ENCODE data around the gene EXOC2. TPM values are rescaled to one million over a fixed set of nuclear protein-coding genes. Genes with fewer than 3 reads are reported as not detected.

Gene EXOC2
- total RNA-seq, 4 donors from 2014 or later = 17.8 to 24.8 (median 21.4) TPM

DNA sequence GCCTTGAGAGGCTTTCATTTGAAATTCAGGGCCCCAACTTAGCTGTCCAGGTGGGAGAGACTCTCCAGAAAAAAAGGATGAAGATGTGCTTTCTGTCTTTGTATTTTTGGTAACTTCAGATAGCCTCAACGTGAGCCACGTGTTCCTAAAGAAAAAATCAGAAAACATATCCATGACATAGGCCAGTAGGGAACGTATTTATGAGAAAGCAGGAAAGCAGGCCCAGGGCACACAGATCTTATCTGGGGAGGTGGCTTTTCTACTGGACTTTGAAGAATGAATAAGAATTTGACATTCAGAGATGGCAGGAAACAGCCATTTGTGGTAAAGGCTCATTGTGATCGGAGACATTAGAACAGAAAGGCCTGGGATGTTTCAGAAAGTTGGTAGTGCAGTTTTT is 21.2 kb upstream of the EXOC2 start:
- peak overlapping the region in 1 of 4 donors; percentile 25 for H3K27ac ChIP-seq
- no peak for DNase-seq
- intact Hi-C loops (cut with DNase I) = no loop called here
- no peak overlapping the region for H3K4me3 ChIP-seq
- peaks cover 0 to 13% (median 0%) of the 10 kb centered on the region in 4 donors for H3K27me3 ChIP-seq
- 80 to 84% methylated on average over 4 of the region's 4 CpGs for WGBS, 2 donors
- peaks cover 0 to 25% (median 7%) of the 10 kb centered on the region in 3 donors for H3K4me1 ChIP-seq
- H3K36me3 ChIP-seq = no peaks in the 10 kb centered on the region
- TF ChIP-seq, protein P1, sequence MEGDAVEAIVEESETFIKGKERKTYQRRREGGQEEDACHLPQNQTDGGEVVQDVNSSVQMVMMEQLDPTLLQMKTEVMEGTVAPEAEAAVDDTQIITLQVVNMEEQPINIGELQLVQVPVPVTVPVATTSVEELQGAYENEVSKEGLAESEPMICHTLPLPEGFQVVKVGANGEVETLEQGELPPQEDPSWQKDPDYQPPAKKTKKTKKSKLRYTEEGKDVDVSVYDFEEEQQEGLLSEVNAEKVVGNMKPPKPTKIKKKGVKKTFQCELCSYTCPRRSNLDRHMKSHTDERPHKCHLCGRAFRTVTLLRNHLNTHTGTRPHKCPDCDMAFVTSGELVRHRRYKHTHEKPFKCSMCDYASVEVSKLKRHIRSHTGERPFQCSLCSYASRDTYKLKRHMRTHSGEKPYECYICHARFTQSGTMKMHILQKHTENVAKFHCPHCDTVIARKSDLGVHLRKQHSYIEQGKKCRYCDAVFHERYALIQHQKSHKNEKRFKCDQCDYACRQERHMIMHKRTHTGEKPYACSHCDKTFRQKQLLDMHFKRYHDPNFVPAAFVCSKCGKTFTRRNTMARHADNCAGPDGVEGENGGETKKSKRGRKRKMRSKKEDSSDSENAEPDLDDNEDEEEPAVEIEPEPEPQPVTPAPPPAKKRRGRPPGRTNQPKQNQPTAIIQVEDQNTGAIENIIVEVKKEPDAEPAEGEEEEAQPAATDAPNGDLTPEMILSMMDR (IDR thresholded peaks at IDR 0.05) = no peak
- TF ChIP-seq POLR2A (IDR thresholded peaks at IDR 0.05) = no peak
- H3K9me3 ChIP-seq = no peaks in the 10 kb centered on the region

DNA sequence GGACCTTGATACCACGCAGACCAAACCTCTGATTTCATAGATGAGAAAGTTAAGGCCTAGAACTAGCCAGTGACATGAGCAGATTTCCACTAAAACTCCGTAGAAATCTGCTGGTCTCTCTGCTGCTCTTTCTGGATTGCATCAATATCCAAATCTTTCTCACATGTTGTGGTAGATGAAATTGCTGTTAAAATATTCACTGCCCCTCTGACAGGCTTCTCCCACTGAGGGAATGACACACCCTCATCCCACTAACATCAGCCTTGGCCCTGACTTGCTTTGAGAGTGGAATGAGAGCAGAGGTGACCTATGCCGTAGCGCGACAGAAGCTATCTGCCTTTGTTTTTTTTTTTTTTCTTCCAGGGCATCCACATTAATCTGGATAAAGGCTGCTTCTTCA is 20.4 kb upstream of the EXOC2 start:
- intact Hi-C loops (cut with DNase I) = no loop called here
- WGBS, 2 donors = 84 to 93% methylated on average over 5 of the region's 5 CpGs
- Histone ChIP-seq H3K4me1 (peaks cover 0 to 25% (median 7%) of the 10 kb centered on the region in 3 donors), H3K27me3 (peaks cover 0 to 14% (median 0%) of the 10 kb centered on the region in 4 donors), H3K9me3 (no peaks in the 10 kb centered on the region), H3K27ac (no peak overlapping the region), H3K4me3 (no peak overlapping the region), H3K36me3 (no peaks in the 10 kb centered on the region)
- no peak for DNase-seq
- TF ChIP-seq, protein P1 (IDR thresholded peaks at IDR 0.05) = no peak
- TF ChIP-seq POLR2A (IDR thresholded peaks at IDR 0.05) = no peak

GRCh38 chr6:712805-713204 is 19.9 kb upstream of the EXOC2 start:
- DNase-seq = no peak
- no peaks in the 10 kb centered on the region for H3K36me3 ChIP-seq
- H3K4me1 ChIP-seq = peaks cover 0 to 25% (median 7%) of the 10 kb centered on the region in 3 donors
- no peak overlapping the region for H3K4me3 ChIP-seq
- no peaks in the 10 kb centered on the region for H3K9me3 ChIP-seq
- H3K27me3 ChIP-seq = peaks cover 0 to 19% (median 0%) of the 10 kb centered on the region in 4 donors
- intact Hi-C loops (cut with DNase I) = no loop called here
- no peak overlapping the region for H3K27ac ChIP-seq
- 87 to 94% methylated on average over 8 of the region's 8 CpGs for WGBS, 2 donors
- TF ChIP-seq POLR2A (IDR thresholded peaks at IDR 0.05) = no peak
- TF ChIP-seq, protein P1 (IDR thresholded peaks at IDR 0.05) = no peak

DNA sequence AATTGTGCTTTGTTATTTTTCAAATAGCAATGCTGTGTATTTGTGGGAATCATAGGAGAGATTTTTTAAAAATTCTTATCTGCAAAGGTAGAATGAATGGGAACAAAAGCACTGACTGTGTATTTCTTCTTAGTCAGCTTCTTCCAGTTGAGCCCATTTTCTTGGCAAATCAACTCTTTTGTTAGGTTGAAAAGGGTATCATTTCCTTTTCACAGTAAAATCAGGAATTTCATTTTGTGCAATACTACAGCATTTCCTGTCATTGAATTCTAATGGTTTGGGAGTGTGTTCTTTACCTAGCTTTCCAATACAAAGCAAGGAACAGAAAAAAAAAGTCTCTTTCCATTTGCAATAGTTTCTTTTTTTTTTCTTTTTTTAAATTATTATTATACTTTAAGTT is 19.0 kb upstream of the EXOC2 start:
- H3K4me1 ChIP-seq = peaks cover 0 to 25% (median 7%) of the 10 kb centered on the region in 3 donors
- TF ChIP-seq, protein P1 (IDR thresholded peaks at IDR 0.05) = no peak
- TF ChIP-seq POLR2A (IDR thresholded peaks at IDR 0.05) = no peak
- no peak for DNase-seq
- H3K36me3 ChIP-seq = no peaks in the 10 kb centered on the region
- peak overlapping the region in 2 of 4 donors; percentile 62 to 80 for H3K4me3 ChIP-seq
- intact Hi-C loops (cut with DNase I) = no loop called here
- peaks cover 0 to 23% (median 0%) of the 10 kb centered on the region in 4 donors for H3K27me3 ChIP-seq
- no peaks in the 10 kb centered on the region for H3K9me3 ChIP-seq
- H3K27ac ChIP-seq = peak overlapping the region in 3 of 4 donors; percentile 85 to 95 (median 88)

DNA sequence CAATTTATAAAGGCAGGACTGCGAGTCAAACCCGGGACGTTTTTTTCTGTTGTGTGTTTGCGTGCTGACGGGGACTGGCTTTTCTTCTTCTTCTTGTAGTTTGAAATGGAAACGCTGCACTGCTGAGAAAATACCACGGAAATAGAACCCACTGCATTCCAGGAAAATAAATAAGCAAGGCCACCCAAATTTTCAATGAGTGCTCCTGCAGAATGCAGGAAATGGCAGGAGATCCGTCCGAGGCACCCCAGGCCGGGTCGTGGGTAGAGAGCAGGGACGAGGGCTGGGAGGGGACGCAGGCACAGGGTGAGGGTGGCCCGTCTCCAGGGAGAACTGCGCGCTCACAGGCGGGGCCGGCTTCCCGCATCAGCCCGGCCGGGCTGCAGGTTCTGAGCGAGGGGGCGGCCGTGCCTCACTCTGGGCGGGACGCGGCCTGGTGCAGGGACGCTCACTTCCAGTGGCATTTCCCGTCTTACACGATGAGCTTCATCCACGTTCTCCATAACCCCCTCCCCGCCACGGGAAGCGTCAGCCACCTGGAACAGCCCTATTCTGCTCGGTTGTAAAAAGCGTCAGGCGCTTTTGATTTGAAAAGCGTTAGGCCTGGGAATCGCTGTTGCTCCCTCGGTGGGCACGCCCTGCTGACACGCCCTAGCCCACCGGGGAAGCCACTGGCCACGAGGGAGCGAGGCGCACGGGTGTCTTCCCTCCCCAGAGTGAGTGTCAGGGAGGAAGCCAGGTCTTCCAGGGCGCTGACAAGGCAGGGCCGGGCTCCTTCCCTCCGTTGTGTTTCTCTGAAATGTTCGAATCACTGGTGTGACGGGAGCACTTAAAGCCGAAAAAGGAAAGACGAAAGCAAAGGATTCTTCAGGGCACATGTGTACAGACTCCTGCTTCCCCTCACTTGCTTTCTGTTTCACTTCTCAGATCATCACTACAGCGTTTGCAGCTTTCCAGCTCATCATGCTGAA is 17.9 kb upstream of the EXOC2 start:
- peaks cover 0 to 23% (median 7%) of the 10 kb centered on the region in 3 donors for H3K4me1 ChIP-seq
- TF ChIP-seq, protein P1 (IDR thresholded peaks at IDR 0.05) = no peak
- peak in 2 of 4 donors; percentile 34 to 57 for TF ChIP-seq POLR2A (IDR thresholded peaks at IDR 0.05)
- H3K27ac ChIP-seq = peak overlapping the region; percentile 81 to 95 (median 86)
- no peaks in the 10 kb centered on the region for H3K36me3 ChIP-seq
- intact Hi-C loops (cut with DNase I) = no loop called here
- 0 to 4% methylated on average over 13 to 16 of the region's 55 CpGs for WGBS, 2 donors
- no peaks in the 10 kb centered on the region for H3K9me3 ChIP-seq
- peaks cover 0 to 26% (median 0%) of the 10 kb centered on the region in 4 donors for H3K27me3 ChIP-seq
- no peak for DNase-seq
- H3K4me3 ChIP-seq = peak overlapping the region; percentile 50 to 80 (median 60)
